ENCODE measurements around the gene PTGES3L.
A peak's percentile ranks its signal among the peaks of the same experiment; 100 is the strongest.

Gene PTGES3L

GRCh38 chr17:42979511-42980273 lies at the start of gene PTGES3L:
Gene PTGES3L (minus strand): TSS chr17:42980080. CDS start chr17:42980053, 27 bp downstream.
- peak; percentile 65 for DNase-seq

DNA sequence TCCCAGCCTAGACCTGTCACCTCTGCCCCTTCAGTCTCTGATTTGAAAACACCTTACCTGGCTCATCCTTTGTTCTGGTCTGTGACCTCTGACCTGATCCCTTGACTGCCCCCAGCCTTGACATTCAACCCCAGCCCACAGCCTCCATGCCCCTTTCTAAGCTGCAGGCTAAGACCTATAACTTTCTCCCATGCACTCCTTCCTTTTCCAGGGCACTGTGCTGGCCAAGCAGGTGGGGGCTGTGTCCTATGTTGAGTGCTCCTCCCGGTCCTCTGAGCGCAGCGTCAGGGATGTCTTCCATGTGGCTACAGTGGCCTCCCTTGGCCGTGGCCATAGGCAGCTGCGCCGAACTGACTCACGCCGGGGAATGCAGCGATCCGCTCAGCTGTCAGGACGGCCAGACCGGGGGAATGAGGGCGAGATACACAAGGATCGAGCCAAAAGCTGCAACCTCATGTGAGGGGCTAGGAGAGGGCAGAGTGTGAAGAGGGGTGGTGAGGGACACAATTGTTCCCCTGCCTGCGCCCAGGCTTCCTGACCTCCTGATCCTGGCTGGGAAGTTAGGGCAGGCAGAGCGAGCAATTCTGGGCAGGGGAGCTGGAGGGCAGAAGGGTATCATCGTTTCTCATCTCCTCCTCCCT lies 48.5 kb upstream of the PTGES3L start:
- no peak for DNase-seq

DNA sequence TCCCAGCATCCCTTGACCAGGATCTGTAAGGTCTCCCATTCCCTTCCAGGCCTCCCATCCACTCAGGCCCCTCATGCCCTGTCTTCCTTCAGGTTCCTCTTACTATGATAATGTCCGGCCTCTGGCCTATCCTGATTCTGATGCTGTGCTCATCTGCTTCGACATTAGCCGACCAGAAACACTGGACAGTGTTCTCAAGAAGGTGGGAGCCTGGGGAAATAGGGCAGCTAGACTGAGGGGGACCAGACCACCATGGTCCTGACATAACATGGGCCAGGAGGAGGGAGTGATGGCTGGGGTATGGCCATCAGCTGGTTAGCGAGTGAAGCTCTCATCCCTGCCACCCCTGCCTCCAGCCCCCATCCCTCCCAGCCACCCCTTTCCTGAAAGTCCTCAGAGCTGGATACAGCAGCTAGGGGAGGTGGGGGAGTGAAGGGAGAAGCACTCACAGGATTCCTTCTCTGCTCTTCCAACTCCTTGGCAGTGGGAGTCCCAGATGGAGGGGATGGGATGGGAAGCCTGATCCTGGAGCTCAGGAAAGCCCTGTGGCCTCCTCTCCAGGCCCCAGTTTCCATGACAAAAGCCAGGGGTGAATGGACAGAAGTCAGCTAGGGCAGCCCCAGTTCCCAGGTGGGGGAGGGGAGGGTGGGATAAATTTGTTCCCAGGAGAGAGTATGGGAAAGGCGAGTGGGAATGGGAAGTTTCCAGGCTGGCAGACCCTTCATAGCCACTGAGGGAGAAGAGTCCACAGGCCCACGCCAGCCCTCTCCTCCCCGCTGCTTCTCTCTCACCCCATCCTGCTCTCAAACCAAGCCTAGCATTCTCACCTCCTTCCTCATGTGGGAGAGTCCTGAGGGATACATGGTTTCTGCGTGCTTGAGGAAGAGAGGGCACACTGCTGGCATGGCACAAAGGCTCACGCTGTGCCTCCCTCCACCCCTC lies 47.5 kb upstream of the PTGES3L start:
- no peak for DNase-seq

GRCh38 chr17:43026595-43026994 lies 46.7 kb upstream of the PTGES3L start:
- DNase-seq: no peak

DNA sequence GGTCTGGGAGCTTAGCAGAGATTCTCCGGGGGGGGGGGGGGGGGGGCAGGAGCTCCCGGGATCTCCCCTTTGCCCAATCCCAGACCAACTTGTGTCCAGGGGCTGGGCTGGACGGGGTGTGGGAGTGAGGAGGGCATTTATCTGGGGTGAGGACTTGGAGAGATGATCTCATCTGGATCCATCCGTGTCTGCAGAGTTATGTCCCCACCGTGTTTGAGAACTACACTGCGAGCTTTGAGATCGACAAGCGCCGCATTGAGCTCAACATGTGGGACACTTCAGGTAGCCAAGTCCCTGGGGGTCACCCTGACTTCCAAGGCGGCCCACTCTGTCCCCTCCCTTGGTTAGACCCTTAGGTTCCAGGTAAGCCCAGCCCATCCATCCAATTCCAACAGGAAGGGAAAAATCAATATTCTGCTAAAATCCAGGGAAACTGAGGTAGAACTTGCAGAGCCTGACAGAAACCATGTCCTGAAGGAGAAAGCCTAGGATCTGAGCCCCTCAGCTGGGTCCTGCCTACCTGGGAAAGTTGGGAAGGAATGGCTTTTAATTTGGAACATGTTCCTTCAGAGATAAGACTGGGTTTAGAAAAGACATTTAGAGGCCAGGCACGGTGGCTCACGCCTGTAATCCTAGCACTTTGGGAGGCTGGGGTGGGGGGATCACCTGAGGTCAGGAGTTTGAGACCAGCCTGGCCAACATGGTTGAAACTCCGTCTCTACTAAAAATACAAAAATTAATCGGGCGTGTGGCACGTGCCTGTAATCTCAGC lies 46.1 kb upstream of the PTGES3L start:
- no peak for DNase-seq

DNA sequence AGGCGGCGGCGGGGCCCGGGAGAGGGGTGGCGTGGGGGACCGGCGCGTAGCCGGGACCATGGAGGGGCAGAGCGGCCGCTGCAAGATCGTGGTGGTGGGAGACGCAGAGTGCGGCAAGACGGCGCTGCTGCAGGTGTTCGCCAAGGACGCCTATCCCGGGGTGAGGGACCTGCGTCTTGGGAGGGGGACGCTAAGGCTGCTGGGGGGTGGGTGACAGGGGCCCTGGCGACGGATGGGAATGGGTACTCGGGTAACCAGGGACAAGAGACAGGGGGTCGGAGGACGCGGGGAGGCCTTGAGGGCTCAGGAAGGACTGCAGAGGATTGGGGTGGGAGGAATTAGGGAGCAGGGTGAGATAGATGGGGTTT lies 45.4 kb upstream of the PTGES3L start:
- DNase-seq: no peak

GRCh38 chr17:43024407-43025289 lies 44.8 kb upstream of the PTGES3L start, which contains the start of gene RND2:
Gene RND2 (plus strand): TSS chr17:43025231. CDS start chr17:43025348, 117 bp downstream.
- DNase-seq: peak; percentile 95

DNA sequence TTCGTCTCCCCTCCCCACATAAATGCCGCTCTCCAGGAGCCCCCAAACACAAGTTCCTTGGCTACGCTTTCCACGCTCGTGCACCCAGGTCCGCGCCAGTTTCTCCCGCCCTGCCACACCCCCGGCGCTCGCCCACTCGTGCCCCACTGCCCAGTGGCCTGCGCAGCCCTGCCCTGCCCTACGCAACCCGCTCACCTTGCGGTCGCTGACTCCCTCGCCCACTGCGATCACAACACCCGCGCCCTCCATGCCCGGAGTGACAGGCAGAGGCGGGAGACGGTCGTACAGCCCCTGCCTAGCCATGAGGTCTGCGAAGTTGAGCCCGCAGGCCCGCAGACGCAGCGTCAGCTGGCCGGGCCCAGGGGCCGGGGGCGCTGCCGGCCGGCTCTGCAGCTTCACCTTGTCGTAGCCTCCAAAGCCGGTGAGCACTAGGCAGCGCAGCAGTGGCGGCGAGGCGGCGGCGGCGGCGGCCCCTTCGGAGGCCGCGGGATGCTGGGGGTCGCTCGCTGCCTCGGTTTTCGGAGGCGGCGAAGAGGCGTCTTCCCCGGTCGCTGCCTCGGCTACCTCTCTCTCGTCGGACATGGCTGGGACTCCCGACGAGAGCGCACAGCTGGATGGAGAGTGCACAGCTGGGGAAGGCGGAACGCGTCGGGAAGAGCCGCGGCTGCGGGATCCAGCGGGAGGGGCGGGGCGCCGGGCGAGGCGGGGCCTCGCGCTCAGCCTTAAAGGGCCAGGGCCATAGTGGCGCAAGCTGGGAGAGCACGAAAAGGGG lies 42.0 kb upstream of the PTGES3L start, which contains the start of gene VAT1:
Gene VAT1, minus strand, starts transcription at position 645 of the 772 bp plus-strand sequence. Its CDS starts 63 bp downstream, at position 582.
- peak; percentile 87 for DNase-seq

DNA sequence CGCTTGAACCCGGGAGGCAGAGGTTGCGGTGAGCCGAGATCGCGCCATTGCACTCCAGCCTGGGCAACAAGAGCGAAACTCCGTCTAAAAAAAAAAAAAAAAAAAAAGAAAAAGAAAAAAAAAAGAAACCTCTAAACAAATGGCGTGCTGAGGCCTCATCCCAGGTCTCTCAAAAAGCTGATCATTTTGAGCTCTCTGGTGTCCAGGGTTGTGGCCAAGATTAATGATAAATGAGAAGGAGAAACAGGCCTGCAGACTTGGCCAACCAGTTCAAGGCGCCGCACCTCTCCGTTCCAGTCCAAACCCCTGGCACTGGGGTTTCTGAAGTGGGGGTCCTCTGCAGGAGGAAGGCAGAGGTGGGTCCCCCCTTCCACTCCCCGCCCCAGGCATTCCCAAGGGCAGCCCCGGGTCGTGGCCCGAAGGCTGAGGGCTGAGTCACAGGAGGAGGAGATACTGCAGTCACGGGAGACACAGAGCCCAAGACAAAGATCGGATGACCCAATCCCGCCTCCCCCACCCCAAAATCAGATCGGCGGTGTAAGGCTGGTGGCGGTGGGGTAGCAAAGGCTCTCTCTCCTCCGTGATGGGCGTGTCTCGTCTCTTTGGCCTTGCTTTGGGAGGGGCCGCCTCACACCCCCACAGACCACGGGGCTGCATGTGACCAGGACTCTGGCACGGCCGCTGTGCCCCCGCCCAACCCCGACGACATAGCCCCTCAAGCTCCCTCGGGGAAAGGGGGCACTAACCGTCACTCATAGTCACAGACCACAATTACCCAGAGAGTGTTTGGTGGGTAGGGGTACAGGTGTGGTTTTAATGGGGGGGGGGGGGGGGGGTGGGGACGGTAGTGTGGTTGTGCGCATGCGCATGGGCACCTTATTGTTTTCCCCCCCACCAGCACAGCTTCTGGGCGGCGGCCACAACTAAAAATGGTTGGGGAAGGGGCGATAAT lies 41.2 kb upstream of the PTGES3L start:
- peak; percentile 77 for DNase-seq

DNA sequence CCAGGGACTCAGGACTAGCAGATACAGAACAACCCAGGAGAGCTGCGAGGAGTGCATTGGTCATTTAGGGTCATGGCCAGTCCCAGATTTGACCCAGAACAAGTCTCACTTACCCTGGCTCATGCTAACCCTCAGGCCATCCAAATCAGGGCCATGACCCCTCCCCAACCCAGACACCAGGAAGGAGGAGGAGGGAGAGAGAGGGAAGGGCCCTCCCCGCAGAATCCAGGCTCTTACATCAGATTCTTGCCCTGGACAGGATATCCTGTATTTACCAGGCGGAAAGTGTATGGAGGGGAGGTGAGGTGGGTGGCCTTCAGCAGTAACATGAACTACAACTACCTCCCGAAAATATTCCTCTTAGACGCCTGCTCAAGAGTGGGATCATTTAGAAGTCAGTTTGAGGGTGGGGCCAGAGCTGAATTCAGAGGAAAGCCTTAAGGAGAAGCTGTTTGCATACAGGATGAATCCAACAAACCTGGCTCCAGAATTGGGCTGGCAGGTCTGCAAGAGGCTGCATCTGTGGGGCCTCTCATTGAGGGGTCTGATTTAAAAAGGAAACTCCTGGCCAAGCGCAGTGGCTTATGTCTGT lies 40.2 kb upstream of the PTGES3L start:
- DNase-seq: no peak

DNA sequence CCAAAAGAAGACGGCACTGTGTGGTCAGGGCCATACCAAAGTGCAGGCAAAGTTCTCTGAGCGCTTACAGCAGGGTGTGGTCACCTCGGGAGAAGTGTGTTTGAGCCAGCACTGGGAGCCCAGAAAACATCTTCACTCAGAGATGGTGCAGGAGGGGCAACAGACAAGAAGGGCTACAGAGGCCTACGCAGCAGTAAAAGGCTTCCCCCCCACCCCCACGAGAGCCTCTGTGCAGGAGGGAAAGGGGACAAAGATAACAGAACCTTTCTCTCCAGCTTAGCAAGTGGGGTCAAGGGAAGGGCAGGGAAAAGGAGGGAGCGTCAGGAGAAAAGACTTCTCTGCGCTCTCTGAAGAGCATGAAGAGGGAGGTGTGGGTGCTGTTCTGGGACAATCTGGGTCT lies 39.5 kb upstream of the PTGES3L start:
- DNase-seq: no peak

DNA sequence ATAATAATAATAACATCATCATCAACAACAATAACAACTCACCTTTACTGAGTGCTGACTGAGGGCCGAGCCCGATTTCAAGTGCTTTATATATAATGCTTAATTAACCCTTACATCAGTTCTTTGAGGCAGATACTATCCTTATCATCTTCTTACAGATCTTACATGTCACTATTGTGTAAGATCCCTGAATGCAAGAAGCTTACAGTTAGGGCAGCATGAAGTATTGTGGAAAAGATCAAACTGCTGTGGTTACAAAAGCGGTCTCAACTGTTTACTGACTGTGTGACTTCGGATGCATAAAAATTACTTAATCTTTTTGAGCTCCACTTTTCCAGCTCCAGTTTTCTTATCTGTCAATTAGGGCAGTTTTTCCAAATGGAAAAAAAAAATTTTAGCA lies 39.1 kb upstream of the PTGES3L start:
- DNase-seq: no peak

GRCh38 chr17:43018008-43018853 lies 38.4 kb upstream of the PTGES3L start:
- DNase-seq: no peak

DNA sequence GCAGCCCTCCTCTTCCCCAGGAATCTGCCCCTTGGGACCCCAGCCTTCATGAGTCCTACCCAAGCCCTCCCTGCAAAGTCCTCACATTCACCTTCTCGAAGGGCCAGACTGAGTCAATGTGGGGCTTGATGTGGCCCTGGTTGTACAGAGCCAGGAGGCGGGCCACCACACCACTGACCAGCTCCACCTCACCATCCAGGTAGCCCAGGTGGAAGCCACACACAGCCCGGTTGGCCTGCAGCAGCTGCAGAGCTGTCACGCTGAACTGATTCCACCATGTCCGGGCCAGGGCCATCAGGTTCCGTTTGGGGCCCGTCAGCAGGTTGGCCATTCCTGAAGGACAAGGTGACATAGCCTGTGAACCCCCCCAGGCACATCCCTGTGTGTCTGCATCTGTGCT lies 36.3 kb upstream of the PTGES3L start:
- no peak for DNase-seq

DNA sequence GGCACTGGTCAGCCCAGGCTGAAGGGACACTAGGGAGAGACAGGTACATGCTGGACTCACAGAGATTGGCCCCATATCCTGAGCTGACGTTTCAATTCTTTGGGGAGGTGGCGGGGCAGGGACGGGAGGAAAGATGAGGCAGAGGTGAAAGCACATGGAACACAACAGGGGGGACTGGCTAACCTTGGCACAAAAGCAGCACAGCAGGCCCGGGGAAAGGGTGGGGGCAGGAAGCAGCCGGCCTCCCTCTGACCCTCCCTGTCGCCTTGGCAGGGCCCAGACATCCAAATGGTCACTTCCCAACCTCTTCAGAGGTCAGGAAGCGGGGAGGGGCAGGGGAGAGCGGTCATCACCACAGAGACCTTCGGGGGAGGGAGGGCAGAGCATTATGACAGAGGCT lies 35.7 kb upstream of the PTGES3L start:
- no peak for DNase-seq

DNA sequence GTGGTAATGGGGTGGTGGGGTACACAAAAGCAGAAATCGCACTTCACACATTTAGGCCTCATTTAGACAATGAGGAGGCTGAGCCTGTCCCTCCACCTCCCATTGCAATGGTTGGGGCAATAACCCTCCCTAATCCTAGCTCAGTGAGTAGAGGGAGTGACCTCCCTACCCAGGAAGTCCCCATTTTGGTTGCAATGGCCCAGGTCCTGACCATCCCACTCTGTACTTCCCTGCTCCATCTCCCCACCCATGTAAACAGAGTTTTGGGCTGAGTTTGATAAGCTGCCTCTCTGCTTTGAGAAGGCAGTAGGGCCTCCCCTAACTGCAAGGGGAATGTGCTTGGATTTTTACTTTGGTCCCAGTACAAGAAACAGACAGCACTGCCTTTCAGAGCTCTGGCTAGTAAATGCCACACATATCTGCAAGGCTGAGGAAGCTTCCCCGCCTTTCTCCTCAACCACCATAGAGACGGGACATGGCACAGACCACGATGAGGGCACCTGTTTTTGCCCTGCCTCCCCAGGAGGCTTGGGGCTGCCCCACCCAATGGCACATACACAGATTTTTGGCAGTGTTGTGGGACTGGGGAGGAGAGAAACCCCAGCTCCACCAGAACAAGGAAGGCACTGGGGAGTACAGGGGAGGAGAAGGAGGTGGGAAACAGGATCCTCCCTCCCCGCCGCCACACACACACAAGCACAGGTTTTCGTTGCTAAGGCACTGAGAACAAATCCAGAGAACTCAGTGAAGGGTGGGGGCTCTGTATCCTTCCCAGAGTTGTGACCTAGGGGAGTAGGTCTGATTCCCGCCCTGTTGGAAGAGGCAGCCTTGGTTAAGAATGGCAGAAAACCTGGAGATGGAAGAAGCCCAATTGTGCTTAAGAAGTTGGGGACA lies 35.0 kb upstream of the PTGES3L start:
- DNase-seq: no peak

Data from left hindlimb (tissue), 1 donor.